NCI-H226 (cell line): ENCODE results near the gene ASCC1.
A peak's percentile ranks its signal among the peaks of the same experiment; 100 is the strongest.

Source experiments
- DNase-seq: peaks from one replicate; pipeline ENCODE4 v3.0.0-alpha.2; 2015

The ASCC1 gene

GRCh38 chr10:72080042-72080975, 135.8 kb downstream of the ASCC1 start:
- DNase-seq, result peak; percentile 86

- no peak for DNase-seq
Measured at GRCh38 chr10:72079356-72079755, 136.7 kb downstream of the ASCC1 start.

GRCh38 chr10:72077275-72077990, 138.6 kb downstream of the ASCC1 start:
- no peak for DNase-seq

- no peak for DNase-seq
Measured at GRCh38 chr10:72076756-72077155, 139.3 kb downstream of the ASCC1 start.

- no peak for DNase-seq
Measured at GRCh38 chr10:72075376-72076115, 140.5 kb downstream of the ASCC1 start.

GRCh38 chr10:72074574-72075375, 141.3 kb downstream of the ASCC1 start:
- no peak for DNase-seq

- no peak for DNase-seq
Measured at GRCh38 chr10:72073708-72074573, 142.1 kb downstream of the ASCC1 start.

GRCh38 chr10:72072639-72073038, 143.4 kb downstream of the ASCC1 start:
- no peak for DNase-seq

GRCh38 chr10:72072046-72072445, 144.0 kb downstream of the ASCC1 start:
- DNase-seq, result no peak

GRCh38 chr10:72069751-72070526, 146.1 kb downstream of the ASCC1 start:
- no peak for DNase-seq

- peak; percentile 57 for DNase-seq
Measured at GRCh38 chr10:72068901-72069446, 147.1 kb downstream of the ASCC1 start.

- DNase-seq, result no peak
Measured at GRCh38 chr10:72068126-72068765, 147.8 kb downstream of the ASCC1 start.

- DNase-seq, result no peak
Measured at GRCh38 chr10:72067463-72068125, 148.5 kb downstream of the ASCC1 start.

- no peak for DNase-seq
Measured at GRCh38 chr10:72066318-72067284, 149.5 kb downstream of the ASCC1 start.

- DNase-seq, result no peak
Measured at GRCh38 chr10:72065439-72066025, 150.5 kb downstream of the ASCC1 start.

GRCh38 chr10:72063703-72064391, 152.2 kb downstream of the ASCC1 start:
- no peak for DNase-seq
